Stimulated activated CD4-positive, alpha-beta T cell treated with anti-CD3 and anti-CD28 coated beads, Interleukin-12 subunit alpha, Interleukin-12 subunit beta, amount 100 ng/mL, for 48 hours (primary cell): ENCODE measurements around the gene FHOD1.

Experiments used
- DNase-seq, 3 donors: peaks; one replicate each; pipeline ENCODE4 v3.0.0-alpha.2; 2020; ENCODE audit warnings: low read depth in 2 of 3, low spot score in 1 of 3

Gene FHOD1

DNA sequence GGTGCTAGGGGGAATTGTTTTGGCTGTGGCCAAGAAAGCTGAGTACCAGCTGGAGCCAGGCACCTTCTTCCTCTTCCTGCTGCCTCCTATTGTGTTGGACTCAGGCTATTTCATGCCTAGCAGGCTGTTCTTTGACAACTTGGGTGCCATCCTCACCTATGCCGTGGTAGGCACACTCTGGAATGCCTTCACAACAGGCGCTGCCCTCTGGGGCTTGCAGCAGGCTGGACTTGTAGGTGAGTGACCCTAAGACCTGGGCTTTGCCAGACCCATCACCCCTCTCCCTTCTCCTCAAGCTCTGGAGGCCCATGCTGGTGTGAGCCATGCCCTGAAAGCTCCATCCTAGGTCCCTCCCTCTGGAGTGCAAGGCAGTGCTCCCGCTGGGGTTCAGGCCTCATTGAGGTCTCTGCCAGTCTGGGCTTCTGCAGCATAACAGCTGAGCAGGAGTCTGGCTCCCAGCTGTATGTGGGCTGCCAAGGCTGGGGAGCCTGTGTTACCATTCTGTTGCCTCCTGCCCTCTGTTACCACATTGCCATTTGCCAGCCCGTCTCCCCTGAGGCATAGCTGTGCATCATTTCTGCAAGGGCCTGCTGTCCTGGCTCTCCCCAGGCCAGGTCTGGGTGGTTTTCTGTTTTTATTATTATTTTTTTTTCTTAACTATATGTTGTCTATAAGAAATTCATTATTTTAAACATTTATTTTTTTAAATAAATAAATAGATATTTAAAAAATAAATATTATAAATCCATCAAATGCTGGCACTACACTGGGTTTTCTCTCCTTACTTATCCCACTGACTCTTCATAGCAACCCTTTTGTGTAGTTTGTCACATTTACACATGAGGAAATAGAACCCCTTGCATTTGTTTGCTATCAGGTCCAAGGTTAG lies 5.6 kb upstream of the FHOD1 start:
- DNase-seq: no peak

DNA sequence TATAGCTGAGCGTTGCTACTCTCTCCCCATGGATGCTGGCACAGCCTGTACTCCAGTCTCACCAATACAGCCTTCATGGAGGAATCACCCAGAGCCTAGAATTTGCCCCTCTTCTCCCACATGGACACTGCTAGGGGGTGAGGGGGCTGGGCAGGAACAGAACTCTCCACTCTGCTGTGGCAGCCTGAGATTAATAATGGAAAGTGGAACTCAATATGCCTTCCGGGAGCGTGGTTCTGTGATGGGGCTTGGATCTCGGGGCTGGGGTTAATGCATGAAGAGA lies 2.7 kb upstream of the FHOD1 start:
- DNase-seq: no peak

DNA sequence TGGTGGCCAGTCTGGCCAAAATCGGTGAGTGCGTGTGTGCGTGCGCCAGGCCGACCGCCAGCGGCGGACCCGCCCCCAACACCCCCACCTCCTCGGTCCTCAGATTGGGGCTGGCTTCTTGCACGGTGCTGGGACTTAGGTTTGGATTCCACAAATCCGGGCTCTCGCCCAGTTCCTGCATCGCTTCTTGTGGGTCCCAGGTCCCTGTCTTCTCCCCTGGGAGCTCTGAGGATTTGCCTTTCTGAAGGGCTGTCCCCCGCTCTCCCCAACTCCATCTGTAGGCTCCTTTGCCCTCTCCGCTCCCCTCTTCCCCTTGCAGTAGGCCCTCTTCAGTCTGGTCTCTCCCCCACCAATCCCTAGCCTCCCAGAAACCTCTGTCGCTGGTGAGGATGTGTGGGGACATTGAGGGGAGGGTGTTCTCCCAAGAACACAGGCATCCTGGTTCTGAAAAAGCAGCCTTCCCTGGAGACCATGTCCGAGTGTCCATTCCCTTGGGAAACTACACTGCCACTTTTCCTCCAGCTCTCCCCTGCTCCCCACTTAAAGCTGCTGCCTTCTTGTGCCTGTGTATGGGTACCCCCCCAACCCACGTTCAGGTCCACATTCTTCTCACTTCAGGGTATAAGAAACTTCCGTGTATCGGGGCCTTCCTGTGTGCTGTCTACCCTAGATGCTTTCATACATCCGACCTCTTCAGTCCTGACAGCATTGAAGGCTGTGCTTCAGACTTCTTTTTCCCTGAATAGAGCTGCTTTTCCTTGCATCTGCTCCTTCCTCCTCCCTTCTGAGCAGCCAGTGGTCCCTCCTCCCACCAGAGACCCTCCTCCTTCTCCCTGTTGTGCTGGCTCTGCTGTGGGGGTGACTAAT lies 2.1 kb upstream of the FHOD1 start:
- DNase-seq: no peak

DNA sequence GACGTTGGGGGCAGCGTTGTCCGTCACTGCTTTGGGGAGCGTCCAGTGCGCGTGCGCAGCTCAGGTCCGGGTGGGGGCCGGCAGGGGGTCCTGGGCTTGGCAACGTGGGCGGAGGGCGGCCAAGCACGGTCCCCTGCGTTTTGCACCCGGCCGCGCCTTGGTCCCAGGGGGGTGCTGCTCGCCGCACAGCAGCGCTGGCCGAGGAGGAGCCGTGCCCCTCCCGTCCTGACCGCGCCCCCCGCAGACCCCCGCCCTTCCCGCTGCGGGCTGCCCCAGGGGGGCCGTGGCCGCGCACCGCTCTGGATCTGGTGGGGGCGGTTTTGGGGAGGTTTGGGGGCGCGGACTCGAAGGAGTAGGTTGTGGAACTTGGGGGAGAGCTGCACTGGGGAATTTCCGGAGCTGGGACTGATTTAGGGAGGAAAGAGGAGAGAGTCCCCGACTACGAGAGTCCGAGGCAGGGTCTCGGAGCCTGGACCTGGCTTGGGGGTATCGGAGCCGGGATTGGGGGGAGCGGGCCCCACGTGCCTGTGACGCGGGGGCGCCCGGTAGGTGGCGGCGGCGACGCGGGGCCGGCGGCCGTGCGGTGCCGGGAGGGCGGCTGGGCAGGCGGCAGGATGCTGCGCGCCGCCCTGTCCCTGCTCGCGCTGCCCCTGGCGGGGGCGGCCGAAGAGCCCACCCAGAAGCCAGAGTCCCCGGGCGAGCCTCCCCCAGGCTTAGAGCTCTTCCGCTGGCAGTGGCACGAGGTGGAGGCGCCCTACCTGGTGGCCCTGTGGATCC lies 1.3 kb upstream of the FHOD1 start, which contains the start of gene SLC9A5:
SLC9A5 (plus strand) TSS at position 579 of the 777 bp plus-strand sequence; CDS start at position 615, 36 bp downstream.
- DNase-seq: no peak

DNA sequence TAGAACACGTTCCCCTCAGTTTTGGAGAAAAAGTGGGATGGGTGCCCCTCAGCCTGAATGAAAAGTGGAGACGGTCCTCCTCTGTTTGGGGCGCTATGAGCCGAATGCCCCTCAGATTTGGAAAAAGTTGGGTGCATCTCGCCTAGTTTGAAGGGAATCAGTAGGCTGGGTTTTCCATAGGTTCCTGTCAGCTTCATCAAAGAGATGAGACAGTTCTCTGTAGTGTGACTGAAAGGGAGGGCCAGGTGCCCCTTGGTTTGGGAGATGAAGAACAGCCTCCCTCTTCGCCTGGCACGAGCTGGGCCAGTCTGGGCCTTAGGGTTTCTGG lies 756 bp upstream of the FHOD1 start:
- no peak for DNase-seq

DNA sequence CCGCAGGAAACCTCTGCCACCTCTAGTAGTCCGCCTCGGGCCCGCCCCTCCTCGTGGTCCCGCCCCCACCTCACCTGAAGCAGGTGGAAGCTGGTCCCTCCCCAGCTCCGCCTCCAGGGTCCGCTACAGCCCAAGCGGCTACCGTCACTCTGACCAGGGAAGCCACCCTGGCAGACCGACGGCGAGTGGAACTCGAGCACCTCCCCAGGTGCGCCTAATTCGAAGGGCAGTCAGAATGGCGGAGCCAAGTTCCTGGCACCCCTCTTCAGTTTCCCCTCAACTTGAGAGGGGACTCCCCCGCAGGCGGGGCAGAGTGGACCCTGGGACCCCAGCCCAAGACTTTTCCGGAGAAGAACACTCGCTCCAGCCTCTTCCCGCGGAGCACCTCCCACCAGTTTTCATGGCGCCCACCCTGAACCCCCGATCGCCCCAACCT lies 507 bp downstream of the FHOD1 start:
- no peak for DNase-seq

DNA sequence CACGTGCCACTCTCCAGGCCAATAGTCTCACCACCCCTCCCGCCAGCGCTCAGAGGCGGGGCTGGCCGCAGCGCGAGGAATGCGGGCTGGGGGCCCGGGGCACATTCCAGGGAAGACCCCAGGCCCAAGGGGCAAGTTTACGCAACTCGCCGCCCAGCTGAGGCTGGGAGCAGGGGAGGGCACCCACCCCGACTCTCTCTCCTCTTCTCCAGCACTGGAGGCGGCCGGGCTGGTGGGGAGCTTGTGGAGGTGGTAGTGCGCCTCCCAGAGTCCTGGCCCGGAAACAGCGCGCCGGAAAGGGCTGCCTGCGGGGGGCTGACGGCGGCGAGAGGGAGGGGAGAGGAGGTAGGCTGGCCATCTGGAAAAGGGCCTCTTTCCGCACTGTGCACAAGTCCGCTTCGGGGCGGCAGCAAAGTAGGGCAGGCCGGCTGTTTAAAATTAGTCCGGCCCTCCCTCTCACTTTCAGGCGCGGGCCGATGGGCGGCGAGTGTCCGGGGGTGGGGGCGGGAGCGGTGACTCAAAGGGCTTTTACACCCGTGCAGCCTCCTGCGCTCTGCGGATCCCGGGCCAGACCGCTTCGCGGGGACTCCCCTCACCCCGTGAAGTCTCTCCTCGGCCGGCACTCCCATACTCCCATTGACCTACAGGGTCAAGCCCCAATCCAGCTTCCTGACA lies 1.1 kb downstream of the FHOD1 start:
- DNase-seq: peak in 1 of 3 donors; percentile 36

DNA sequence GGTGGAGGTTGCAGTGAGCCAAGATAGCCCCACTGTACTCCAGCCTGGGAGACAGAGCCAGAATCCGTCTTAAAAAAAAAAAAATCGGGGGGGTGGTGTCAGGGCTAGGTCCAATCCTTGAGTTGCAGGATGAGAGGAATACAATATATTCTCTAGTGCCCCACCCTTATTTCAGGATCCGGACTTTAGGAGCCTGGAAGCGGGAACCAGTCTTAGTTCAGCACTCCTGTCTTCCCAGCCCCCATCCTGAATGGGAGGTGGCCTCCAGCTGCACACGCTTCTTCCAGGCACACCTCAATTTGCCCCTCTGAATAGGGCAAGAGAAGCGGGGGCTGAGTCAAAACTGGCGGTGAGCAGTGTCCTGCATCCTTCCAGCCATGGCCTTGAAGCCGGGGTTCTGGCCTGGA lies 1.6 kb downstream of the FHOD1 start:
- no peak for DNase-seq

DNA sequence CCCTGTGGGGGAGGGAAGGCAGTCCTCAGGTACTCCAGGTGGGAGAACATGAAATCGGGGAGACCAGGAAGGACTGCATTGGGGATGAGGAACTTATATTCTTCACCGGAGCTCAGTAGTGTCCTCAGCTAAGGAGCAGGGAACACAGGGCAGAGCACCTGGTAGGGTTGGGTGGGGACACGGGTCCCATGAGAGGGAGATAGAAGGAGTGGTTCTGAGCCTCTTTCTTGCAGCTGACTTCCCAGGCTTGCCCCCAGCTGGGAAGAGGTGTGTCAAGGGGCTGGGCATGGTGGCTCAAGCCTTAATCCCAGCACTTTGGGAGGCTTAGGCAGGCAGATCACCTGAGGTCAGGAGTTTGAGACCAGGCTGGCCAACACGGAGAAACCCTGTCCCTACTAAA lies 2.1 kb downstream of the FHOD1 start:
- no peak for DNase-seq

DNA sequence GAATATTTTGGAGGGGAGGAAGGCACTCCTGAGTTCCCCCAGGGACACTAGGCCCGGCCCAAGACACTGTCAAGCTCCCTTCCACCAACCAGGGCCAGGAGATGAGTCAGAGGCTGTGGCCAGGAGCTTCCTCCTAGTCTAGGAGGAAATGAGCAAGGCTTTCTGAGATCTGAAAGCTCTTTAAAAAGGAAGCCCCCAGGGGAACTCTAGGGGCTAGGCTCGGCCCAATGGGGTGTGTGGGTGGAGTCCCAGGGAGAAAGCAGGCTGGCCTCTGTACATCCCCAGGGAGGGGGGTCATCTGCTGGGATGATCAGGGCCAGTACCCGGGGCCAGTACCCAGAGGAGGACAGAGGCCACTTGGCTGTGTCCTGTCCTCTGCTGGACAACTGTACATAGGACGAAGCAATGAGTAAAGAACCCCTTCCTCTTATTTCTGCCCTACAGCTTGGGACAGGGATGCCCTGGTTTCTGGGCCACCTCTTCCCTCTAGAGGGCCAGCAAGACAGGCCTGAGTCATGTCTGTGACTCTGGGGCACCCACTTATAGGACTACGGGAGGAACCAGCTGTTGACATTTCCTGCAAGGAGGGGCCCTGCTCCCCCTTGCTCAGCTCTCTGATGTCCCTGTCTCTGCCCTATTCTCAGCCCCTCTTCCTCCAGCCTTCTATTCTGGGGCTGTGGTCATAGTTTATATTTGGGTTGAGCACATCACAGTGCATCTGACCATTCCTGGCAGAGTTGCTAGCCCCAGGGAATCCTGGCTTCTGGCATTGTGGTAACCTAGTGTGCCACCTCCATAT lies 2.7 kb downstream of the FHOD1 start:
- peak; percentile 68 to 76 (median 71) for DNase-seq

DNA sequence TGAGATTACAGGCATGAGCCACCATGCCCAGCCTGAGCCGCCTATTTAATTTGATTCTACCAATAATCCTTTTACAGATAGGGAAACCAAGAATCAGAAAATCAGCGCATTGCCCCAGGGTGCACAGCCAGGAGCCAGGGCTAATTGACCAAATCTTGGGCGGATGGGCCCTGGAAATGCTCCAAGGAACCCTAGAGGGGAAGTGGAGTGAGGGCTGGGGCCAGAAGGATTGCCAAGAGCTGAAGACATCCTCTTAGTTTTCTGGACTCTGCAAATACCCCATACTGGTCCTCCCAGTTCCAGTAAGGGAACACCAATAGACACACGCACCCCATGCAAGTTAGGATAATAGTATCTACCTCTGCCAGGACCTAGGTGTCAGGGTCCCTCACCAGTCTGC lies 3.8 kb downstream of the FHOD1 start:
- DNase-seq: no peak

DNA sequence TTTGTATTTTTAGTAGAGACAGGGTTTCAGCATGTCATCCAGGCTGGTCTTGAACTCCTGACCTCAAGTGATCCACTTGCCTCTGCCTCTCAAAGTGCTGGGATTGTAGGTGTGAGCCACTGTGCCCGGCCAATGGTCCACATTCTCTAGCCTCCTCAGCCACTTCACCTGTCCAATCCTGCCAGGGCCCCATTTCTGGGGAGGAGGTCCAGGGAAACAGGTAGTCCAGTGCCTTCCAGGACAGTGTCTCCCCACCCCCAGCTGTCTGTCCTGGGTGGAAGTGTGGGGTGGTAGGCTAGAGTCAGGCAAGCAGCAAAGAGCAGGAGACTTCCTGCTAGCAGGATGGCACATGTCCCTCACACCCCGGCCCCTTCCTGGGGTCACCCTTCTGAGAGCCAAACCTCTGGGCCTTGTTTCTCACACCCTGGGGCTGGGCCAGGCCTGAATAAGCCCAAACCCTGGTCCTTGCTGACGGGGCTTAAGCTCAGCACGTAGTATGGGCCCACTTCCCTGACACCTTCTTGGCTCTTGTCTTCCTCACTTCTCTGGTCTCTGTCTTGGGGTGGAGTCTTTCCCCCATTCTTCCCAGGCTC lies 5.0 kb downstream of the FHOD1 start:
- no peak for DNase-seq

DNA sequence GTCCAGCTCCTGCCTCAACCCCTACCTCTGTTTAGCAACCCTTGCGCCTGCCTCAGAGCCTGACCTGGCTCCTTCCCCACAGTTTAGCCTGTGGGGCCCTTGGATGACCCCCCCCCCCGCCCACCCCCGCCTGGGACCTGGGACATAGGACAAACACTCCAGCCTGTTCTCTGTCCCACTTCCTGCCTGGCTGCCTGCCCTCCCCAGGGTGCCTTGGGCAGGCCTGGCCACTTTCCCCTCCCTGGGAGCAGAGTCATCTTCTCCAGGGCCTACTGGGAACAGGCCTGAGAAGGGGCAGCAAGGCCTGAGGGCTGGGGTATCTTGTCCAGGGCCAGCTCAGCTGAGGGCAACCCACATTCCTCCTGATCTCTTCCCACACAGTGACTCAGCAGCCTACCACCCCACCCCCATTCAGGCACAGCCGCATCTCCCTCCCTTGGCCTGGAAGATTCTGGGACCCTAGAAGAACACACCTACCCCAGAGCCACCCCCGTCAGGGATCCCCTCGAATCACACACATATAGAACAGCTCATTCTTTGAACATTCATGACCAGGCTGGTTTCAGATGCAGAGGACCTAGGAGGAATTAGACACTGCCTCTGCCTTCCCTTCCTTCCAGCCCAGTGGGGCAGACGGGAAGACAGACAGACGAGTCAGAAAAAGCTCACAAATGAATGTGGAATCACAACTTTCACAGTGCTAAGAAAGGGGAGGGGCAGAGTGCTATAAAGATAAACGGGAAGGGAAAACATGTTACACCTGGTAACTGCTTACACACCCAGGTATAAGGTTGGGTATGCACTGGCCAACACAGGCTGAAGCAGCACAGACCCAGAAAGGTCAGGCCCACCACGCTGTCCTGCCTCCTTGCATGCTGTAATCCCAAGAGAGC lies 6.0 kb downstream of the FHOD1 start:
- no peak for DNase-seq

DNA sequence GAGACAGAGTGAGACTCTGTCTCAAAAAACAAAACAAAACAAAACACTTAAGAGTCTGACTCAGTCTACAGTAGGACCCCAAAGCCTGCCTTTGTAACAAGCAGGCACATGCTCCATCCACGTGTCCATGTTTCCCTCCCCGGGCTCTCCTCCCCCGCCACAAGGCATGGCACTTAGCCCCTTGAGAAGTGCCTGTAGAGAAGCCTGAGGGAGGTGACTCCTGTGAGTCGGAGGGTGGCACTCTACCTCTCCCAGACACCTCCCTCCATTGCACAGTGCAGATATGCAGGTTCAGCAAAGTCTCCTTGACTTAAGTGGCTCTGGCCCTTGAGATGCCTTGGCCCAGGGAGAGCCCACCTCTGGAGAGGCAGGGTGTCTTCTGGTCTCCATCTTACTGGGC lies 6.8 kb downstream of the FHOD1 start:
- no peak for DNase-seq

DNA sequence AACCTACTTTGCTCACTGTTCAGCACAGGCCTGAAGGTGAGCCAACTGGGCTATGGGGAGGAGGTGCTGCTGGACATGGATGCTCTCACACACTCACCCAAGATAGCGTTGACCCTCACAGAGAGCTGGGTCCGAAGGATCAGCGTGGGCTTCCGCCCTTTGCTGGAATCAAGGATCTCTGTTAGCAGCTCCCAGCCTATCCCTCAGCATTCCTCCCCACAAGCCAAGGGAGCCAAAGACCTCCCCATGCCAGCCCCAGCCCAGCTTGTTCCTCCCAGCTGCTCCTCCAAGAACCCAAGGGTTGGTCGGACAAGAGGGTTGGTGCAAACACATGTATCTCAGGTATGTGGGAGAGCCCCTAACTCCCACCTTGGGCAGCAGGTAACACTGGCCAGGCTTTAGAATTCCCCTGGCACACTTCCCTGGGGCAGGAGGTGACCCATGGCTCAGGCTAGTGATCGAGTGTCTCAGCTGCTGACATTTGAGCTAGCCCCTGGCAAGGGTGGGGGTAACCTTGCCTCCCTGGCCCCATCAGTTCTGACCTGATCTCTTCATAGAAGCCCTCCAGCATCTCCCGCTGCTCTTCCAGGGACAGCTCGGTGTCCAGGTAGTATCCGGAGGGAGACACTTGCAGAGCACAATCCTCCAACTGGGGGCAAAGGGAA lies 8.3 kb downstream of the FHOD1 start:
- no peak for DNase-seq

DNA sequence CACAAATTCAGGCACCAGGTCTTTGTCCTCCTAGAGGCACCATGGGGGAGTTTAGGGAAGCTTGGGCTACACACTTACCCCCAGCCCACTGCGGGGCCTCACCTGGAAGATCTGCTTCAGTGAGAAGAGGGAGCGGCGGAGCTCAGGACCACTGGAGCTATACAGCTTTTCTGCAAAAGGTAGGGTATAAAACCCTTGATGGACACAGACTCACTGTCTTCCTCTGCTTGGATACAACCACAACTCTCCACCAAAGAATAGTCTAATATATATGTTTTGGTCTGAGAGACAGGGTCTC lies 9.1 kb downstream of the FHOD1 start:
- DNase-seq: no peak

DNA sequence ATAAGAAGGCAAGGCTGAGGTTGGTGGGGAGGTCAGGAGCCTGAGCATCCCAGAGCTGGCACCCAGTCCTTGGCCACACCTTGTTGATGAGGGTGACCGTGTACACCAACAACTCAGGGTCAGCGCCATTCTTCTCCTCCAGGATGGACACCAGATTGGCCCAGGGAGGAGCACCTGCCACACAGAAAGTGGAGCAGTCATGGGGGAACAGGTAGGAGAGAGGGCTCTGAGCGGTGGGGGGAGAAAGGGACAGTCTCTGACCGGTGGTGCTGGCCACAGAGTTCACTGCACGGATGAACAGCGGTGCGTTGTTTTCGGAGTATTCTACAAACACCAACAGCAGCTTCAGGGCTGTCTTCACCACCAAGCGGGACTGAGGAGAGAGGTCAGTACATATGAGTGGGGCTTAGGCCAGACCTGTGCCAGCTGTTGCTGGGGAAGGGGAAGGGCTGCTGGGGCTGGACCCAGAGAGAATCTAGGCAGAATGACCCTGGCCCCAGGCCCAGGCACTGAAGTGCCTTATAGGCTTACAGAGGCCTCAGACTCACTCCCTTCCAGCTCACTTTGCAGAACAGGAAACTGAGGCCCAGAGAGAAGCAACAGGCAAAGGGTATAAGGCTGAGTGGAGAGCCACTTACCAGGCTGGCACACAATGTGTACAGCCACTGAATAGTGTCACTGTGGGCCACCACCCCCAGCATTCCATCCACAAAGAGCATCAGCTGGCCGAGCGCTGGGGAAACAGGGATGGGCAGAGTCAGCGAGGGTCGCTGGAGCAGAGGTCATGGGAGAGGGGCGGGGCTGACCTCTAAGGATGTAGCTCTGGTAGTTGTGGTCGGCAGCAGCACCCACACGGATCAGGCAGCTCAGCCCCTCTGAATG lies 9.6 kb downstream of the FHOD1 start:
- DNase-seq: no peak
